Smooth muscle cell (in vitro differentiated cells): Measurements from ENCODE around the gene CNOT1. TPM values are rescaled to one million over a fixed set of nuclear protein-coding genes. Genes with fewer than 3 reads are reported as not detected.

Experiments
- DNase-seq: peaks from one replicate; lab custom pipeline; 2025; ENCODE audit not compliant: unreplicated experiment; lab: John Stamatoyannopoulos, UW
- H2AFZ ChIP-seq: fragments of 200-600 bp; sonication (generic); 2 replicates; pipeline ENCODE4 v1.6.0; 2016; ENCODE audit warnings: antibody characterized with exemption, low read depth, mild to moderate bottlenecking
- H3F3A ChIP-seq: fragments of 200-600 bp; sonication (generic); 2 replicates; pipeline ENCODE4 v1.6.0; 2017; ENCODE audit warnings: antibody characterized with exemption, low read depth
- H3K27ac ChIP-seq: fragments of 200-600 bp; sonication (generic); 2 replicates; pipeline ENCODE4 v1.5.1; 2016; ENCODE audit warnings: low read depth, mild to moderate bottlenecking
- H3K27me3 ChIP-seq: fragments of 200-600 bp; sonication (generic); 2 replicates; pipeline ENCODE4 v1.6.1; 2016; ENCODE audit warnings: low read depth, mild to moderate bottlenecking
- H3K36me3 ChIP-seq: fragments of 200-600 bp; sonication (generic); 2 replicates; pipeline ENCODE4 v1.5.1; 2016; ENCODE audit warnings: low read depth
- H3K4me1 ChIP-seq: fragments of 200-600 bp; sonication (generic); 2 replicates; pipeline ENCODE4 v1.5.1; 2016; ENCODE audit warnings: low read depth
- H3K4me2 ChIP-seq: fragments of 200-600 bp; sonication (generic); 2 replicates; pipeline ENCODE4 v1.6.0; 2016; ENCODE audit warnings: mild to moderate bottlenecking
- H3K4me3 ChIP-seq: fragments of 200-600 bp; sonication (generic); 2 replicates; pipeline ENCODE4 v1.5.1; 2016; ENCODE audit warnings: mild to moderate bottlenecking
- H3K79me2 ChIP-seq: fragments of 200-600 bp; sonication (generic); 2 replicates; pipeline ENCODE4 v1.6.0; 2016; ENCODE audit warnings: low read depth, mild to moderate bottlenecking
- H3K9ac ChIP-seq: fragments of 200-600 bp; sonication (generic); 2 replicates; pipeline ENCODE4 v1.6.0; 2016; ENCODE audit warnings: low read depth
- H3K9me3 ChIP-seq: fragments of 200-600 bp; sonication (generic); replicated peaks from 2 replicates; pipeline ENCODE4 v1.5.1; 2016; ENCODE audit warnings: low read depth
- H4K20me1 ChIP-seq: fragments of 200-600 bp; sonication (generic); 2 replicates; pipeline ENCODE4 v1.6.0; 2016; ENCODE audit warnings: low read depth
- WGBS: methylation state at CpG from one replicate; pipeline ENCODE4 v1.1.7; 2016; ENCODE audit warnings: low lambda C conversion rate; 5-methylcytosine and 5-hydroxymethylcytosine counted together
- polyA plus RNA-seq: library from polyadenylated mRNA; unstranded; fragments of >200 nt; fragmentation: Nextera tagmentation; extraction: Ambion mirVana; gene quantifications from 2 replicates; pipeline ENCODE4 v1.2.1, GENCODE V29; 2016
- total RNA-seq: library from RNA; depleted of rRNA; stranded (reverse); fragments of >200 nt; gene quantifications from 2 replicates; pipeline ENCODE4 v1.2.3, GENCODE V29; 2014
- TF ChIP-seq, protein P1 (sequence below): fragments of 200-600 bp; sonication (generic); IDR thresholded peaks from 2 replicates; pipeline ENCODE4 v1.5.1; 2017; ENCODE audit warnings: borderline replicate concordance, mild to moderate bottlenecking, antibody characterized with exemption; ENCODE audit not compliant: insufficient read depth, poor library complexity, severe bottlenecking

CNOT1 gene
- total and polyA plus RNA-seq, 2 experiments from 2014 or later = 42.6 to 88.4 TPM

DNA sequence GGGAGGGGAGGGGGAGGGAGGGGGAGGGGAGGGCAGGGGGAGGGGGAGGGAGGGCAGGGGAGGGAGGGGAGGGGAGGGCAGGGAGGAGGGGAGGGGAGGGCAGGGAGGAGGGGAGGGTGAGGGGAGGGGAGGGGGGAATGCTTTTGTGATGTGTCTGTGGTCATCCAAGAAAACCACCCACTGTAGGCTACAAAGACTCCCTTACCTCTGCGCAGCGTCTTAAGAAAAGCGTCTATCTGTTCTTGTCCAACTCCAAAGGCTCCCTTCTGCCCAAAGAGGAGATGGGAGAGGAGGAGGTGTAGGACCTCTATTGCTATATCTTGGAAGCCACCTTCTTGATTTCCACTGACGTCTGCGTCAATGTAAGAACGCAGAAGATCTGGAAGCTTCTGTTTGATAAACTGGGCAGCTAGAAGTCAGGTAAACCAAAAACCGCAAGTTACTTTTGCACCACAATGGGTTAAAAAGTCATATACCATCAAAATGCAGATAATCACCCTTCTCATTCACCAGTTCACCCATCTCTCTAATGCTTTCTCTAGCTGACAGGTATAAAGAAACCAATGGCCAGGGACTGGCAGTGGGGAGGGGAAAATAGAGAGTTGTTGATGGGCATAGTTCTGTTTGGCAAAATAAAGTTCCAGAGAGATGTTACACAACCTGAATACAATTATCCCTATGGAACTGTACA, 43.1 kb downstream of the CNOT1 start:
- Histone ChIP-seq H3K4me2 (no peak overlapping the region), H3F3A (peaks cover 3% of the 10 kb centered on the region), H3K9me3 (no peaks in the 10 kb centered on the region), H3K27ac (no peak overlapping the region), H3K36me3 (peaks cover 22% of the 10 kb centered on the region), H3K4me3 (no peak overlapping the region), H4K20me1 (peaks cover 39% of the 10 kb centered on the region), H3K9ac (no peak overlapping the region), H3K4me1 (no peaks in the 10 kb centered on the region), H3K79me2 (peaks cover 38% of the 10 kb centered on the region), H3K27me3 (no peaks in the 10 kb centered on the region), H2AFZ (no peak overlapping the region)
- WGBS = 98% methylated on average over 7 of the region's 7 CpGs
- no peak for DNase-seq
- TF ChIP-seq, protein P1, sequence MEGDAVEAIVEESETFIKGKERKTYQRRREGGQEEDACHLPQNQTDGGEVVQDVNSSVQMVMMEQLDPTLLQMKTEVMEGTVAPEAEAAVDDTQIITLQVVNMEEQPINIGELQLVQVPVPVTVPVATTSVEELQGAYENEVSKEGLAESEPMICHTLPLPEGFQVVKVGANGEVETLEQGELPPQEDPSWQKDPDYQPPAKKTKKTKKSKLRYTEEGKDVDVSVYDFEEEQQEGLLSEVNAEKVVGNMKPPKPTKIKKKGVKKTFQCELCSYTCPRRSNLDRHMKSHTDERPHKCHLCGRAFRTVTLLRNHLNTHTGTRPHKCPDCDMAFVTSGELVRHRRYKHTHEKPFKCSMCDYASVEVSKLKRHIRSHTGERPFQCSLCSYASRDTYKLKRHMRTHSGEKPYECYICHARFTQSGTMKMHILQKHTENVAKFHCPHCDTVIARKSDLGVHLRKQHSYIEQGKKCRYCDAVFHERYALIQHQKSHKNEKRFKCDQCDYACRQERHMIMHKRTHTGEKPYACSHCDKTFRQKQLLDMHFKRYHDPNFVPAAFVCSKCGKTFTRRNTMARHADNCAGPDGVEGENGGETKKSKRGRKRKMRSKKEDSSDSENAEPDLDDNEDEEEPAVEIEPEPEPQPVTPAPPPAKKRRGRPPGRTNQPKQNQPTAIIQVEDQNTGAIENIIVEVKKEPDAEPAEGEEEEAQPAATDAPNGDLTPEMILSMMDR = no peak

DNA sequence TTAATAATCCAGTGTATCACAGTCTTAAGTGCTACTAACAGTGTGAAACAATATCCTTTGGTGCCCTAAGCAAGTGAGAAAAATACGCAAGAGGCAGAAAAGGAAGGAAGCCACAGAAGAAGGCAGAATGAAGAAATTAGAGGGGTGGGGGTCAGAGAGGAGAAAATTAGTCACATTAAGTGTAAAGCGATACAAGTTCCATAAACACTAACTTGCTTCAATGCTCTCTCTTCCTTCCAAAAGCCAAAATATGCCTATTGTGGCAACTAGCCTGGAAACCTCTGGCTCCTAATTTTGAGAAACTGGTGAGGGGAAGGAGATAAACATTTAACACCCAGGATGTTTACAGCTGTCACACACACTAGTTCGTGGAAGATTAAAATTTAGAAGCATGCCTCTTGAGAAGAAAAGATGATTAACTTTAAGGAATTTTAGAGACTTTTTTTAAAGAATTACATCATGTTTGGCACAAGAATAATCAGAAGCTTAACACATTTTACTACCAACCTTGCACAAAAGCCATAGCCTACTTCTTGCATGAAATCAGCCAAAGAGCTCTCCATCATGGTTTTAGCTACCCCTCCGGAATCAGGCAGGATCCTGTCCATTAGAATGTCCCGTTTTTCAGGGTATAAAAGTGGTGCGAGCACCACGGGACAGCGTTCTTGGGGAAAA, 44.7 kb downstream of the CNOT1 start:
- peaks cover 25% of the 10 kb centered on the region for H4K20me1 ChIP-seq
- no peak for DNase-seq
- H3K9me3 ChIP-seq = no peaks in the 10 kb centered on the region
- 94% methylated on average over 8 of the region's 8 CpGs for WGBS
- H3K4me3 ChIP-seq = no peak overlapping the region
- H3K27me3 ChIP-seq = no peaks in the 10 kb centered on the region
- no peak overlapping the region for H3K9ac ChIP-seq
- peaks cover 3% of the 10 kb centered on the region for H3F3A ChIP-seq
- peaks cover 28% of the 10 kb centered on the region for H3K79me2 ChIP-seq
- H3K36me3 ChIP-seq = peaks cover 30% of the 10 kb centered on the region
- no peak overlapping the region for H3K27ac ChIP-seq
- H3K4me2 ChIP-seq = no peak overlapping the region
- TF ChIP-seq, protein P1 = no peak
- no peaks in the 10 kb centered on the region for H3K4me1 ChIP-seq
- H2AFZ ChIP-seq = no peak overlapping the region

DNA sequence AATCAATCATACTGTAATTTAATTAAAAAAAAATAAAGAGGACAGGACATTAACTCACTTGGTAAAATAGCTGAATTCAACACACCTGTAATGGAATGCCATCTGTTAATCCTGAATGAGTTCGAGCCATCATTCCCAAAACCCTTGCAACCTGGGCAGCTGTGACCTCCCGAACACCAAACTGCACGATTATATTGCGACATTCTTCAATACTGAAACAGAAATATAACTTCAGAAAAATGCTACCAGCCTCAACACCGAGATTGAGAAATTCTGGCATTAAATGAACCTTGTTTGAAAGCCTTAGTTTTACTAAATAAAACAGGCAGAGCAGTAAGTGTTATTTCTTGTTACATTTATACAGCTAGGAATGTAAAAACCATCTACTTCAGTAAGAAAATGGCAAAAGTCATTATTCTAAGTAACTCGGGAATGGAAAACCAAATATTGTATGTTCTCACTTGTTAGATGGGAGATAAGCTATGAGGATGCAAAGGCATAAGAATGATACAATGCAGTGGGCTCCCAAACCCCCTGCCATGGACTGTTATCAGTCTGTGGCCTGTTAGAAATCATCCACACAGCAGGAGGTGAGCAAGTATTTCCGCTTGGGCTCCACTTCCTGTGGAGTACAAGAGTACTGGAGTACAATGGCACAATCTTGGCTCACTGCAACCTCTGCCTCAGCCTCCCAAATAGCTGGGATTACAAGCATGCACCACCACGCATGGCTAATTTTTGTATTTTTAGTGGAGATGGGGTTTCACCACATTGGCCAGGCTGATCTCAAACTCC, 46.5 kb downstream of the CNOT1 start:
- TF ChIP-seq, protein P1 = no peak
- DNase-seq = no peak
- no peak overlapping the region for H3K9ac ChIP-seq
- no peak overlapping the region for H2AFZ ChIP-seq
- WGBS = 95% methylated on average over 8 of the region's 8 CpGs
- peaks cover 3% of the 10 kb centered on the region for H3F3A ChIP-seq
- no peaks in the 10 kb centered on the region for H3K4me1 ChIP-seq
- peaks cover 15% of the 10 kb centered on the region for H4K20me1 ChIP-seq
- H3K4me2 ChIP-seq = no peak overlapping the region
- no peaks in the 10 kb centered on the region for H3K9me3 ChIP-seq
- H3K36me3 ChIP-seq = peaks cover 41% of the 10 kb centered on the region
- peaks cover 25% of the 10 kb centered on the region for H3K79me2 ChIP-seq
- no peak overlapping the region for H3K4me3 ChIP-seq
- no peaks in the 10 kb centered on the region for H3K27me3 ChIP-seq
- H3K27ac ChIP-seq = no peak overlapping the region
